ENCODE measurements around the gene FOXJ1.

Gene FOXJ1

GRCh38 chr17:76173474-76173873, 32.4 kb upstream of the FOXJ1 start:
- DNase-seq (ENCODE audit: low read depth, low spot score) = no peak
- POLR2A ChIA-PET = no interaction called here
- TF ChIP-seq, protein P1, sequence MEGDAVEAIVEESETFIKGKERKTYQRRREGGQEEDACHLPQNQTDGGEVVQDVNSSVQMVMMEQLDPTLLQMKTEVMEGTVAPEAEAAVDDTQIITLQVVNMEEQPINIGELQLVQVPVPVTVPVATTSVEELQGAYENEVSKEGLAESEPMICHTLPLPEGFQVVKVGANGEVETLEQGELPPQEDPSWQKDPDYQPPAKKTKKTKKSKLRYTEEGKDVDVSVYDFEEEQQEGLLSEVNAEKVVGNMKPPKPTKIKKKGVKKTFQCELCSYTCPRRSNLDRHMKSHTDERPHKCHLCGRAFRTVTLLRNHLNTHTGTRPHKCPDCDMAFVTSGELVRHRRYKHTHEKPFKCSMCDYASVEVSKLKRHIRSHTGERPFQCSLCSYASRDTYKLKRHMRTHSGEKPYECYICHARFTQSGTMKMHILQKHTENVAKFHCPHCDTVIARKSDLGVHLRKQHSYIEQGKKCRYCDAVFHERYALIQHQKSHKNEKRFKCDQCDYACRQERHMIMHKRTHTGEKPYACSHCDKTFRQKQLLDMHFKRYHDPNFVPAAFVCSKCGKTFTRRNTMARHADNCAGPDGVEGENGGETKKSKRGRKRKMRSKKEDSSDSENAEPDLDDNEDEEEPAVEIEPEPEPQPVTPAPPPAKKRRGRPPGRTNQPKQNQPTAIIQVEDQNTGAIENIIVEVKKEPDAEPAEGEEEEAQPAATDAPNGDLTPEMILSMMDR (IDR thresholded peaks at IDR 0.05; ENCODE audit: insufficient read depth, low read length, missing control alignments) = no peak
- CTCF ChIA-PET = interaction anchor here (0.6 to 11.1 kb wide), 4 partner anchors 8 to 157 kb away, joined by 3 to 137 read pairs (median 4); no protein-coding TSS in a partner anchor
- H3K4me3 ChIP-seq (ENCODE audit: low read depth, low read length) = no peak overlapping the region

- POLR2A ChIA-PET = no interaction called here
- CTCF ChIA-PET = interaction anchor here (11.1 kb wide), 1 partner anchor 10 kb away, joined by 137 read pairs; no protein-coding TSS in a partner anchor
- H3K4me3 ChIP-seq (ENCODE audit: low read depth, low read length) = no peak overlapping the region
- no peak for DNase-seq (ENCODE audit: low read depth, low spot score)
- TF ChIP-seq, protein P1 (IDR thresholded peaks at IDR 0.05; ENCODE audit: insufficient read depth, low read length, missing control alignments) = no peak
Measured at GRCh38 chr17:76171706-76172105, 30.7 kb upstream of the FOXJ1 start.

GRCh38 chr17:76170114-76170513, 29.1 kb upstream of the FOXJ1 start:
- TF ChIP-seq, protein P1 (IDR thresholded peaks at IDR 0.05; ENCODE audit: insufficient read depth, low read length, missing control alignments) = no peak
- ChIA-PET POLR2A (no interaction called here), CTCF (interaction anchor here (0.9 to 11.1 kb wide), 5 partner anchors 11 to 49 kb away, joined by 3 to 137 read pairs (median 4); no protein-coding TSS in a partner anchor)
- DNase-seq (ENCODE audit: low read depth, low spot score) = no peak
- H3K4me3 ChIP-seq (ENCODE audit: low read depth, low read length) = no peak overlapping the region

GRCh38 chr17:76166906-76167305, 25.9 kb upstream of the FOXJ1 start:
- TF ChIP-seq, protein P1 (IDR thresholded peaks at IDR 0.05; ENCODE audit: insufficient read depth, low read length, missing control alignments) = no peak
- POLR2A ChIA-PET = interaction anchor here (0.7 kb wide), 1 partner anchor 15 kb away, joined by 3 read pairs; no protein-coding TSS in a partner anchor
- no peak overlapping the region for H3K4me3 ChIP-seq (ENCODE audit: low read depth, low read length)
- CTCF ChIA-PET = interaction anchor here (0.7 to 11.1 kb wide), 11 partner anchors 9 to 113 kb away, joined by 3 to 137 read pairs (median 4); partner anchors contain the start of gene FOXJ1
- no peak for DNase-seq (ENCODE audit: low read depth, low spot score)

DNA sequence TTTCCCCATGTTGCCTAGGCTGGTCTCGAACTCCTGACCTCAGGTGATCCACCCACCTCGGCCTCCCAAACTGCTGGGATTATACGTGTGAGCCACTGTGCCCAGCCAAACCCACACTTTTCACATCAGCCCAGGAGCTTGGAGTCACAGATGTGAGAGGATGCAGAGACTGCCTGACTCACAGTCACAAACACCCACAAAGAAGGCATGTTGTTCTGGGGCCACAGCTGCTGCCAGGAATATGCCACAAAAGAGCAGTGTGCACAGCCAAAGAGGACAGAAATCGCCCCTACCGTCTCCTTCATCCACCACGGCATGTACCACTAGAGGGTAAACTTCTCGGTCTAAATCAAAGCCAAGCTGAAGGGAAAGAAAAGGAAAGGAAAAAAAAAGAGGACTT, 25.1 kb upstream of the FOXJ1 start:
- no peak overlapping the region for H3K4me3 ChIP-seq (ENCODE audit: low read depth, low read length)
- DNase-seq (ENCODE audit: low read depth, low spot score) = no peak
- TF ChIP-seq, protein P1 (IDR thresholded peaks at IDR 0.05; ENCODE audit: insufficient read depth, low read length, missing control alignments) = no peak
- CTCF ChIA-PET = interaction anchor here (0.9 to 11.1 kb wide), 9 partner anchors 9 to 152 kb away, joined by 3 to 137 read pairs (median 4); partner anchors contain the start of gene FOXJ1
- POLR2A ChIA-PET = interaction anchor here (0.7 kb wide), 1 partner anchor 16 kb away, joined by 3 read pairs; no protein-coding TSS in a partner anchor

GRCh38 chr17:76164331-76164730, 23.3 kb upstream of the FOXJ1 start:
- ChIA-PET CTCF (interaction anchor here (1.2 to 11.1 kb wide), 2 partner anchors 11 to 17 kb away, joined by 3 to 137 read pairs; no protein-coding TSS in a partner anchor), POLR2A (no interaction called here)
- no peak overlapping the region for H3K4me3 ChIP-seq (ENCODE audit: low read depth, low read length)
- TF ChIP-seq, protein P1 (IDR thresholded peaks at IDR 0.05; ENCODE audit: insufficient read depth, low read length, missing control alignments) = no peak
- no peak for DNase-seq (ENCODE audit: low read depth, low spot score)
